Measurements from ENCODE around the gene PTPRN2.

Gene PTPRN2

GRCh38 chr7:157585113-157585861 lies 1002.3 kb downstream of the PTPRN2 start:
- in situ Hi-C loops (cut with MboI; ENCODE audit: low sequenced_read_pairs) = no loop called here

- in situ Hi-C loops (cut with MboI; ENCODE audit: low sequenced_read_pairs) = no loop called here
These were observed 1003.2 kb downstream of the PTPRN2 start for GRCh38 chr7:157584420-157584819.

DNA sequence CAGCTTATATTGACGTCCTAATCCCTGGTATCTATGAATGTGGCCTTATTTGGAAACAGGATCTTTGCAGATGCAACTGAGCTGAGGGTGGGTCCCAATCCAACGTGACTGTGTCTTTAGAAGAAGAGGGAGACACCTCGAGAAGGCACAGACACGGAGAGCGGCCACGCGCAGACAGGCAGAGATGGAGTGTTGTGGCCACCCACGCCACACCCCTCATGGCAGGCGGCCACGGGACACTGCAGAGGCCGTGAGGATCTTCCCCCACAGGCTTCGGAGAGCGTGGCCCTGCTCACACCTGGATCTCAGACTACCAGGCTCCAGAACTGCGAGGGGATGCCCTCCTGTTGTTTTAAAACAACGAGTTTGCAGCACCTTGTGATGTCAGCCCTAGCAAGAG lies 1005.9 kb downstream of the PTPRN2 start:
- in situ Hi-C loops (cut with MboI; ENCODE audit: low sequenced_read_pairs) = no loop called here

DNA sequence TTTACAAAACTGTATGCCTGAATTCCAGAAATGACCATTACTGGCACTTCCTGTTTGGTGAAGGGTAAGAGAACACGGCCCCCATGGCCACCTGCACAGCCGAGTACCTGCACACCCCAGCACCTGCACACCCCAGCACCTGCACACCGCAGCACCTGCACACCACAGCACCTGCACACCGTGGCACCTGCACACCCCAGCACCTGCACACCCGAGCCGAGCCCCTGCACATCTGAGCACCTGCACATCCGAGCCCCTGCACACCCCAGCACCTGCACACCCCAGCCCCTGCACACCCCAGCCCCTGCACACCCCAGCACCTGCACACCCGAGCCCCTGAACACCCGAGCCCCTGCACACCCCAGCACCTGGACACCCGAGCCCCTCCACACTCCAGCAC lies 1007.3 kb downstream of the PTPRN2 start:
- in situ Hi-C loops (cut with MboI; ENCODE audit: low sequenced_read_pairs) = no loop called here

- in situ Hi-C loops (cut with MboI; ENCODE audit: low sequenced_read_pairs) = no loop called here
These were observed 1008.2 kb downstream of the PTPRN2 start for GRCh38 chr7:157579425-157579824.

GRCh38 chr7:157577796-157578339 lies 1009.8 kb downstream of the PTPRN2 start:
- in situ Hi-C loops (cut with MboI; ENCODE audit: low sequenced_read_pairs) = no loop called here

DNA sequence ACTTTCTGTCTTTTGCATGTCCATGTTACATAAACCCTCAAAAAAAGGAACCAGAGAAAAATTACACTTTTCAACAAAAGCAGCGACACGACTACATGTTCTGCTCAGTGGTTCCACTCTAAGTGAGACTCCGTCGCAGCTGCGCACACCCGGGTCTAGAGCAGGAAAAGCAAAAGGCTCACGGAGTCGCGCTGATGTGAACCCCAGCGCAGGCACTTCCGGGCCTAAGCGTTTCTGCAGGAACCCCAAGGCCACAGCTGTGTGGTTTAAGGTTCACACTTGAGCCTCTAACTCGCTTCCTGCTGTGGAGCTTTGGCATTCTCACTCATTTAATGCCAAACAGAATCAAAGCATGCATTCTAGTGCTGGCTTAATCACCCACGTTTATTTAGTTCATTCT lies 1010.6 kb downstream of the PTPRN2 start:
- in situ Hi-C loops (cut with MboI; ENCODE audit: low sequenced_read_pairs) = no loop called here

DNA sequence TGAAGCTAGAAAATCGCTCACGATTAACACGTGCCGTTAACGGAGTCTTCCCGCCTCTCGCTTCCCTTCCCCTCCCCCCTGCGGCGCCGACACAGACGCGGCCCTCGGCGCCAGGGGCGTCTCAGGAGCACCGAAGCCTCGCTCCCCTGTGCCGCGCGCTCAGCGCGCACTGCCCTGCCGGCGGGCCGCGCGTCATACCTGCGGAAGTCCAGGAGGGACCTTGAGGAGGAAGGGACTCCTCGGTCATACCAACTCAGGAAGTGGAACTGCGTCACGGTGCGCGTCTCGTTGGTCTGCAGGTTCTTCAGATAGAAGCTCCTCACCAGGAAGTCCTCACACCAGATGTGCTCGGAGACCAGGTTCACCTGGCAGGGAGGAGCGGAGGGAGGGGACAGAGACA lies 1011.2 kb downstream of the PTPRN2 start:
- in situ Hi-C loops (cut with MboI; ENCODE audit: low sequenced_read_pairs) = no loop called here

DNA sequence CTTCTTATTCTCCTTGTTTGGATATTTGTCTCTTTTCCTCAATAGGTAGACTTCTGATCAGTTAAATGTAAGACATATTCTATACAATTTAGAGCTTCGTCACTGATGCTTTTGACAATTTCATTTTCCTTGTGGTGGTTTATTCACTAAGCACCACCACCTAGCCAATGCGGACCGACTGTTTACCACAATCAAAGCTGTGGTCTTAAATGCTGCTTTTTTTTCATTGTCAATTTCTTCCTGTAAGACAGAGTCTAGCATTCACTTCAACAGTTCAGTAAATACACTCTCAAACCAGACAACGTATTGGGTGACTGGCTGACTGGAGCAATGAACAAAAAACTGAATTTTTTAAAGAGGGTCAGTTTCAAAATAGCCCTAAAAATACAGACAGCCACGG lies 1011.8 kb downstream of the PTPRN2 start:
- in situ Hi-C loops (cut with MboI; ENCODE audit: low sequenced_read_pairs) = no loop called here

- in situ Hi-C loops (cut with MboI; ENCODE audit: low sequenced_read_pairs) = no loop called here
These were observed 1012.6 kb downstream of the PTPRN2 start for GRCh38 chr7:157574914-157575586.

DNA sequence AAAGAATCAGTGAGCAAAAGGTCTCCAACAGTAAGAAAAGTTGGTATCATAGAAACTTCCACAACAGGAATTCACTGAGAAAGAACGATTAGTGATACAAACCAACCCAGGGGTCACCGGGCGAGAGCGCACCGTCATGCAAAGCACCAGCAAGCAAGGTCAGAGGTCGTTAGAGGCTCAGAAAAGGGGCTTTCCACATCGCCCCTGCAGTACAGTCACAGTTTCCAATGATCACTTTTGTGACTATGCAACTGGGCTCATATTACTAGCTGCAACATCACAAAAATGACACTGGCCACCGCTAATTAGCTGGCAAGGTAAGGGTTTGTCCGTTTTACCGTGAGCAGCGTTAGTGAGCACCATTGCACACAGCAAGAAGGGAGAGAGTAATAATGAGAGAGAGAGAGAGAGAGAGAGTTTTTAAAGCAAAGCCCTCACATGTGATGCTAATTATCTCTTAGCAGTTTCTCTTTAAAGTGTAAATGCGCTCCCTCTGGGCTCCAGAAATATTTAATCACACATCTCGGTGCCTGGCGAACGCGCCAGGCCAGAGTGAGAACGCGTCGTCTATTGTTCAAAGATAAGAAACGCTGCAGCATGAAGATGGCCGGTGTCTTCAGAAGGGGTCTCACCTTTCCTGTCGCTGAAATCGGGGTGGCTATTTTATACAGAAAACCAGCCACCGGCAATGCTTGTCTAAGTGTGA lies 1013.4 kb downstream of the PTPRN2 start:
- in situ Hi-C loops (cut with MboI; ENCODE audit: low sequenced_read_pairs) = no loop called here

DNA sequence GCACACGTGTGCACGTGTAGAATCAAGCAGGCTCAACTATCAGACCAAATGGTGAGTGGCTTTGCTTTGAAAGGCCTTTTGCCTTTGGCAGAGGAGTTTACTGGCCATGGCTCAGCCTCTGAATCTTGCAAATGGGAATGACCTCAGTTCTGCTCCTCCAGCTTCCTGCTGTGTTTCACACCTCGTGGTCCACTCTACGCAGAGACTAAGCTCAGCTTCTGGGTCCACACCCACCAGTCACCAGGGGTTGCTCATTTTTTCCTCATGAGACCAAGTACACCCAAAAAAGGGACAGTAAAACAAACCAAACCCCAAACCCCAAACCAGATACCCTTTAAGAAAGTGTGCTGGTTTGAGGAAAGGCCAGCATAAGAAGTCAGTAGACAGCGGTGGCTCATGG lies 1014.4 kb downstream of the PTPRN2 start:
- in situ Hi-C loops (cut with MboI; ENCODE audit: low sequenced_read_pairs) = no loop called here

DNA sequence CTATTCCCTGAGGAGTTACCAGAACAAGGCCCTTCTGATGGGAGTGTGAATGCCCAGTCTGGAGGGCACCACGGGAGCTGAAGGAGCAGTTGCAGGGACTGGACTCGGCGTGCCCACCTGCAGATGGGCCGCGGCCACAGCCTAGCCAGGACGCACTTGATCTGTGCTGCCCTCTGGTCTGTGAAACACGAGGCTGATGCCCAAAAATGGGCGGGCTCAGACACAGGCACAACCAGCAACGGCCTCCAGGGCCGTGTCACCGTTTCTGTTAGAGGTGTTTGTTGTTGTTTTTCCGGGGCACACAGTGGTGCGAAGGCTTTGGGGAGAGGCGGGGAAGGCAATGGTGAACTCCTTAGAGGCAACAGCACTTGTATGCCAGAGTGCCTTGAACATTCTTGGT lies 1015.0 kb downstream of the PTPRN2 start:
- in situ Hi-C loops (cut with MboI; ENCODE audit: low sequenced_read_pairs) = no loop called here

- in situ Hi-C loops (cut with MboI; ENCODE audit: low sequenced_read_pairs) = no loop called here
These were observed 1017.0 kb downstream of the PTPRN2 start for GRCh38 chr7:157570531-157571200.

DNA sequence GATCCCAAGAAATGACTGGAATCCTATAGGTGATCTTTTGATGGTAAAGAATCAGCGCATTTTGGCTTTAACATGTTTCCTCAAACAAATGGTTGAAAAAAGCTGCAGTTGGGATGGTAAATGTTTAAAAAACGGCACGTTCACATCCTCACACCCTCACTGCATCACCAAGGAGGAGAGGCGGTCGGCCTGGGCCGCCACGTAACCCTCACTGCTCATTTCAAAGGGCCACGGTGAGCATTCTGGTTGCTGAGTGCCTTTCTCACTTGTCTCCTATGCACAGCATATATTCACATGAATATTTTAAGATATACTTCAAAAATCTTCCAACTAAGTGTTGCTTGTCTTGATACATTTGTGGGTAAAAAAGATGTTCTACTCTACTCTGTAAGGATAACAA lies 1017.7 kb downstream of the PTPRN2 start:
- in situ Hi-C loops (cut with MboI; ENCODE audit: low sequenced_read_pairs) = no loop called here

GRCh38 chr7:157568770-157569584 lies 1018.6 kb downstream of the PTPRN2 start:
- in situ Hi-C loops (cut with MboI; ENCODE audit: low sequenced_read_pairs) = no loop called here

DNA sequence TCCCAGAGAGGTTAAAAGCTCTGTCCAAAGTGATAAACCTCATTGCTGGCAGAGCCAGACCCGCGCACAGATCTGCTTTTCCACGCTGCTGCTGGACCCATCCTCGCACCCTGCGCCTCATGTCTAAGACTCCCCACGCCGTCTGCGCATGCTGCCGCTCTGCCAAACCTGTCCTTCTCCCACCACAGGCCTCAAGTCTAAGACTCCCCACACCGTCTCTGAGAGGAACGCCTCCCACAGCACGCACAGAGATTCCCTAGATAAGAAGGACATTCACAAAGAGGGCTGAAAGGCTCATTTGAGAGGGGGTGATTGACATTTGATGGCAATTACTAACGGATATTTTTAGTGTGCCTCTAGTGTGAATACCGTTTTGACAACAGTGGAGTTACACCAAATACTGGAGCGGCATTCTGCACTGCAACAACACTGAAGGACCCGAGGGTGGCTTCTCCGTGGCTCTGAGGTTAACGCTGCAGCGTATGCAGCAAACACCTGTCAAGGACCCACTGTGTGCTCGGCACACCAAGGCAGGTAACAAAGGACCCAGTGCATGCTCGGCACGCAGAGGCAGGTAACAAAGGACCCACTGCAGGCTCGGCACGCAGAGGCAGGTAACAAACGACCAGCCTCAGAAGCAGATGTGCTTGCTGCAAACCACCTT lies 1019.4 kb downstream of the PTPRN2 start:
- in situ Hi-C loops (cut with MboI; ENCODE audit: low sequenced_read_pairs) = no loop called here

DNA sequence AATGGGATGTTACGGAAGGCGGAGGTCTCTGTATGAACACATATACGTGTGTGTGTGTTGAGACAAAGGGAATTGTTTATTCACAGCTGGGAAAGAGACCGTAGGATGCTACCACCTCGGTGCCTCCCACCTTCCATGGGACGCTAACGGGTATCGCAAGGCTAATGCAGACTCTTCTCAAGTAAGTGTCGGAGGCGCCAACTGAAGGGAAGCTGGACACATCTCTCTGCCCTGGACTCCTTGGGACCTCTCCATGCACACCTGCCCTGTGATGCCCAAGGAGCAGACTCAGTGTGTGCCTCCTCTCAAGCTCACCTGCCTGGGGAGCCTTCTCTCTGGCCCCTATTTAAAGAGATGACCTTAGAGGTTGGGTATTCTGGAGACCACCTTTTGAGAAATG lies 1020.0 kb downstream of the PTPRN2 start:
- in situ Hi-C loops (cut with MboI; ENCODE audit: low sequenced_read_pairs) = no loop called here

DNA sequence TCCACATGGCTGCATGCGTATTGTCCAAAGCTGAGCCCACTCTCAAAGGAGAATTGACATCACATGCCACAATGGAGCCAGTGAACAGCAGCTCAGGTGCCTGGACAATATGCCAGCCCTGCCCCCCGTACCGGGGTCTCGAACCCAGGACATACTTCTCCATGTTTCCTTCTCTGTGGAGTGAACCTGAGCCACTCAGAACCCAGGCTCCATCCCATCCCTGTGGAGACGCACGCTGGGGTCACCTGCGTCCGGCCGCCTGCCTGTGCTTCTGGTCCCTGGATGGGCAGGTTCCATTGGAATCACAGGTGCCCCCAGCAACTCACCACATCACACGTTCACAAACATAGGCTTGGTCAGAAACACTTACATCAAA lies 1021.0 kb downstream of the PTPRN2 start:
- in situ Hi-C loops (cut with MboI; ENCODE audit: low sequenced_read_pairs) = no loop called here

All from hTERT RPE-1 (cell line).